Smooth muscle cell of trachea (primary cell): ENCODE measurements around the gene TMEM242. TPM values are rescaled to one million over a fixed set of nuclear protein-coding genes. Genes with fewer than 3 reads are reported as not detected.

Source experiments
- total RNA-seq: library from RNA; depleted of rRNA; stranded (reverse); fragments of >200 nt; gene quantifications from 2 replicates; pipeline ENCODE4 v1.2.1, GENCODE V29; 2014

The TMEM242 gene
- total RNA-seq: 6.0 and 8.6 TPM in 2 replicates

DNA sequence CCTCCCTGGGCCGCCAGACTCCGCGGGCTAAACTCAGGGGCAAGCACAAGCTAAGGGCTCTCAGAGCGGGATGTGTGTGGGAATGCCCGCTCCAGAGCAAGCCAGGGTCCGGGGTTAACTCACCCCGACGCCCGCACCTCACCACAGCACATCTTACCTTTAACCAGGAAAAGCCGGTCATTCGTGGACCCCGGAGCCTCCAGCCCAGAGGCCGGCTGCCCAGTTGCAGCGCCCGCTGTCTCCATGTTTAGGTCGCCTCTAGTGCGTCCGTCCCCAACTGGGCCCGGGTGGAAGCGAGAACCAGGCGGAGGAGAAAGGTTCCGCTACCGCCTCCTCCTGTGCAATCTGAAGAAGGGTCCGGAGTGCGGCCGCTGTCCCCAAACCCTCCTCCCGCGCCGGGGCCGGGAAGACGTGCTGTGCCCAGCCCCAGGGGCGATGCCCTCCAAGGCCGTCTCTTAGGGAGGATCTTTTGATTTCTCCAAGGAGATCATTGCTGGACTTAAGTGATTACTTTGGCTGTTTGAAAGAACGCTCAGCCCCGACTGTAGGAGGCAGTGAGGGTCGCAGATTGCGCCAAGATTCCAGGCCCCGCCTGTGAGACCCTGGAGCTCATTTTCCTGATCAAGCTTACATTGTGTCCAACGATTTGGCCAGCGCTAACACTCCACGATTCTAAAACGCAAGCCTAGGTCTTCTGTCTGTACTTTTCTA, at the start of gene TMEM242:
TSS of gene TMEM242 (minus strand) at position 265 of the 711 bp plus-strand sequence. CDS start at position 245, 20 bp downstream.

Other genes starting within 250 kb of the TMEM242 start
- gene ZDHHC14, start 57.7 kb upstream of the TMEM242 start, total RNA-seq: 2.9 and 7.3 TPM in 2 replicates